Peyer's patch (tissue), 4 donors: ENCODE measurements around the gene NR2C1.

Experiments
- CTCF ChIP-seq, 6 experiments: fragments of 450-650 bp in 4 of 6; fragments of 200-600 bp in 2 of 6; sonication (generic) in 1 of 6; IDR thresholded peaks; one replicate each; pipeline ENCODE4 v1.5.1; 2017 to 2019; ENCODE audit warnings: antibody characterized with exemption in 6 of 6, mild to moderate bottlenecking in 3 of 6, moderate library complexity in 1 of 6
- POLR2A ChIP-seq, 2 donors: fragments of 450-650 bp; IDR thresholded peaks; one replicate each; pipeline ENCODE4 v1.5.1; 2017; ENCODE audit warnings: antibody characterized with exemption in 2 of 2, mild to moderate bottlenecking in 2 of 2, moderate library complexity in 2 of 2

DNA sequence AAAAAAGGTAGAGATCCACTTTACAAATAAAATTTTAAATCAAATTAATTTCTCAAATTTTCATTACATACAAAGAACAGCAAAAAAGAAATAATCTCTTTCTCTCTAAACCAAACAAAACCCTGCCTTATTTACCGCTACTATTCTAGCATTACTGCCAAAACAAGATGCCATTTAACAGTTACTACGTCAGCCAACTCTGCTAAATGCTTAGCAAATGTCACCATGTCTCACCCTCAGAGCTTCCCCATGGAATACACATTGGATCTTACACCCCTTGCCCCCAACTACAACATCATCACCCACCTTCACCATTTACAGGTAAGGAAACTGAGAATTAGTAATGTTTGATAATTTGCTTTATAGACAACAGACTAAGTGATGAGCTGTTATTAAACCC is 23.0 kb upstream of the NR2C1 start:
- TF ChIP-seq CTCF (IDR thresholded peaks at IDR 0.05) (no peak), POLR2A (IDR thresholded peaks at IDR 0.05) (no peak)
